H1 (cell line): ENCODE measurements around the gene CHST13. TPM values are rescaled to one million over a fixed set of nuclear protein-coding genes. Genes with fewer than 3 reads are reported as not detected.

Experiments
- E2F6 ChIP-seq: IDR thresholded peaks from 2 replicates; pipeline ENCODE4 v1.6.1; 2012; ENCODE audit warnings: inconsistent platforms
- polyA plus RNA-seq, 7 experiments: library from polyadenylated mRNA; depleted of rRNA in 3 of 7; stranded (reverse) in 5 of 7; unstranded in 2 of 7; fragments of >200 nt in 5 of 7; fragments of 200-250 nt in 2 of 7; gene quantifications; 1 replicate in 5 of 7; 2 replicates in 1 of 7; 4 replicates in 1 of 7; pipeline versions ENCODE4 v1.2.1 to v1.2.3, GENCODE V29; 2011 to 2013; ENCODE audit warnings: missing spikeins in 2 of 7, mixed read lengths in 2 of 7
- total RNA-seq: library from RNA; stranded (reverse); fragmentation: NEBNext Ultra II Directional; extraction: Animal tissue kit (Norgen Biotek cat#: 25700); gene quantifications from 2 replicates; pipeline ENCODE4 v1.2.1, GENCODE V29; 2021

CHST13 gene
- total and polyA plus RNA-seq, 2 of the 8 experiments (the other 6 are each of a cell fraction or from before 2014, with no cell fraction given): 5.4 to 11.7 TPM

GRCh38 chr3:126516936-126517290, 7.0 kb upstream of the CHST13 start (continued):
- no peak for TF ChIP-seq E2F6
